ENCODE measurements around the gene CNGB1.

Gene CNGB1

DNA sequence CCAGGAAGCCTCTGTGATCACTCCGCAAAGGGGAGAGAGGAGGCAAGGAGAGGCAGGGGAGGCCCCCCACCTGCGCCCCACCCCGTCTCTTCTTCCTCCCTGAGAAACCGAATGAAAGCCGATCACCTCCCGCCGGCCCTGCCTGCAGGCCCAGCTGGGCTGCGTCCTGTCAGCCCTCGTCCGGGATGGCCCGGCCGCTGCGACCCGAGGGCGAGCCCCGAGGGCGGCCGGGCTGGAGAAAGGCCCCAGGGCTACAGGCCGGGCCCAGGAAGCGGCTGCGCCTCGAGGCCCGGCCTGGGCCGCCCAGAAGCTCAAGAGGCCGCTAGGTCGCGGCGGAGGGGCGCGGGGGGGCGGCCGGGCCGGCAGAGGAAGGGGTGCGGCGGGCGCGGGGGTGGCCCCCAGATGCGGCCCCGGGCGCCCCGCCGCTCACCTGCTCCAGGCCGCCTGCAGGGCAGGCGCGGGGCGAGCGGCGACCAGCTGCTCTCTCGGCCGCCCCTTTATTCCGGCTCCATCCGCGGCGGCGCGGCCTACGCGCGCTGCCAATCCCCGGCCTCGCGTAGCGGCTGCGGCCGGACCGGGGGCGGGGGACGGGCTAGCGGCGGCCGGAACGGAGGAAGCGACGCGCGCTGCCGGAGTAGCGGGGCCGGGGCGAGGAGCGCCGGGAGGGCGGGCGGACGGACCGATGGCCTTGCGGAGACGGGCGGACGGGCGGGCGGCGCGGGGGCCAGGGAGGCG lies 29.2 kb upstream of the CNGB1 start, which contains the start of gene ZNF319:
TSS of gene ZNF319 (minus strand) at position 702 of the 735 bp plus-strand sequence. CDS start 2,407 bp downstream, outside the sequence.
- peaks cover 24% of the 10 kb centered on the region for H3K36me3 Mint-ChIP-seq (ENCODE audit: low read depth)
- peaks cover 64% of the 10 kb centered on the region for H3K4me1 Mint-ChIP-seq (ENCODE audit: low read depth)

DNA sequence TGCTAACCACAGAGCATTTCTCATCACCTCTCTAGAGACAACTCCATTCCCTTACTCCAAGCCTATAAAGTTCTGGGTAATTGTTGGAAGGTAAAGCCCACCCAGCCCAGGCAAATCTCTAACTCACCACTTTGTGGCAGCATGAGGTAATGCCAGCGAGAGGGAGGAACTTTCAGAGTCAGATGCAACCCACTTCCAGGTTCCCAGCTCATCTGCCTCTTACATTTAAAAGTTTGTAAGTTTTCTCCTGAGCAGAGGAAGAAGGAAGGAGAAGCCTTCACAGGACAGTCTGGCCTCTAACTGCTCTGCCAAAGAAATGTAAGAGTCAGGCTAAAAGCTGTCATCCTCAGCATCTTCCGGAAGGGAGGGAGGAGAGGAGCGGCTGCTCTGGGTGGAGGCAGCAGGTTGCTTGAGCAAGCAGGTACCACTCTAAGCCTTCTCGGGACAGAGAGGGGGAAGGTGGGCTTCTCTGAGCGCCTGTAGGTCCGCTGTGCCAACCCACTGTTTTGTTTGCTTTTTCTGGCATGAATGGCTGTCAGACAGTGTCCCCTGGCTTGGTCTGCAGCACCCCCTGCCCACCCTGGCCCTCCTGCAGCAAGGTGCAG lies 28.5 kb upstream of the CNGB1 start:
- peak overlapping the region; percentile 72 for H3K27ac Mint-ChIP-seq
- H3K9me3 Mint-ChIP-seq = no peaks in the 10 kb centered on the region
- H3K36me3 Mint-ChIP-seq (ENCODE audit: low read depth) = peaks cover 20% of the 10 kb centered on the region
- no peaks in the 10 kb centered on the region for H3K27me3 Mint-ChIP-seq
- peaks cover 64% of the 10 kb centered on the region for H3K4me1 Mint-ChIP-seq (ENCODE audit: low read depth)
- H3K4me3 Mint-ChIP-seq = peak overlapping the region; percentile 81

More for the DNA sequence above, 29.2 kb upstream of the CNGB1 start, which contains the start of gene ZNF319:
- Mint-ChIP-seq H3K27ac (peak within 1 kb of the TSS; percentile 88), H3K9me3 (no peaks in the 10 kb centered on the region), H3K27me3 (no peaks in the 10 kb centered on the region), H3K4me3 (peak within 1 kb of the TSS; percentile 92)

DNA sequence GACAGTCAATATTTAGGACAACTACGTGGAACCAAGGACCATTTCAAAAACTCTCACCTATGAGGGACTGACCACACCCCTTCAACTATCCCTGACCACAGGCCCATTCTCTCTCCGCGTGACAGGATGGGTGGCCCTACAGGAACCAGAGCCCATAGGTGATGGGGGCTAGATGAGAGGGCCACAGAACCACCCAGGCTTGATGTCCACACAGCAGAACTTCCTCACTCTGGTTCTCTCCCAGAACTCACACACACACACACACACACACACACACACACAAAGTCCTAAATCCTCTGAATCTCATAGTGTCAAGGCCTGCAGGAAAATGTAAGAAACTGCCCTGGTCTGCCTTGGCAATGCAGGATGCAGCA lies 28.1 kb upstream of the CNGB1 start:
- no peaks in the 10 kb centered on the region for H3K27me3 Mint-ChIP-seq
- H3K4me3 Mint-ChIP-seq = peak overlapping the region; percentile 81
- H3K27ac Mint-ChIP-seq = peak overlapping the region; percentile 72
- no peaks in the 10 kb centered on the region for H3K9me3 Mint-ChIP-seq
- H3K4me1 Mint-ChIP-seq (ENCODE audit: low read depth) = peaks cover 63% of the 10 kb centered on the region
- H3K36me3 Mint-ChIP-seq (ENCODE audit: low read depth) = peaks cover 17% of the 10 kb centered on the region

DNA sequence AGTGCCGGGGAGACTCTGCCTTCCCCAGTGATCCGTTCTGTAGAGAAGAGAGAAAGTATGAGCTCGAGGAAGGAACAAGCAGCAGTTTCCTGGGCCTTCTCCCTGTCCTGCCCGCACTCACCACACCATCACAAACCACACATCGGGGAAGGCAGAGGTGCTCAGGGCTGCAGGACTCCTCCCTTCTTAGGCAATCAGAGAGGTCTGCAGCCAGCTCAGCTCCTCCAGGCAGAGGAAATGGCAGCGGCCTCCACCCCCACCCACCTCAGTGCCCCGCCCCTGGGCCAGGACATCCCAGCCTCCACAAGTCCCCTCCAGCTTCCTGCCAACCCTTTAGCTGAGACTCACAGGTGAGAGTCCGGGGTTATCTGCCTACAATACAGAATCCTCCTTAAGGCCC lies 27.6 kb upstream of the CNGB1 start:
- Mint-ChIP-seq H3K9me3 (no peaks in the 10 kb centered on the region), H3K4me1 (ENCODE audit: low read depth) (peaks cover 59% of the 10 kb centered on the region), H3K36me3 (ENCODE audit: low read depth) (peaks cover 13% of the 10 kb centered on the region), H3K27ac (peak overlapping the region; percentile 49), H3K27me3 (no peaks in the 10 kb centered on the region), H3K4me3 (peak overlapping the region; percentile 41)

DNA sequence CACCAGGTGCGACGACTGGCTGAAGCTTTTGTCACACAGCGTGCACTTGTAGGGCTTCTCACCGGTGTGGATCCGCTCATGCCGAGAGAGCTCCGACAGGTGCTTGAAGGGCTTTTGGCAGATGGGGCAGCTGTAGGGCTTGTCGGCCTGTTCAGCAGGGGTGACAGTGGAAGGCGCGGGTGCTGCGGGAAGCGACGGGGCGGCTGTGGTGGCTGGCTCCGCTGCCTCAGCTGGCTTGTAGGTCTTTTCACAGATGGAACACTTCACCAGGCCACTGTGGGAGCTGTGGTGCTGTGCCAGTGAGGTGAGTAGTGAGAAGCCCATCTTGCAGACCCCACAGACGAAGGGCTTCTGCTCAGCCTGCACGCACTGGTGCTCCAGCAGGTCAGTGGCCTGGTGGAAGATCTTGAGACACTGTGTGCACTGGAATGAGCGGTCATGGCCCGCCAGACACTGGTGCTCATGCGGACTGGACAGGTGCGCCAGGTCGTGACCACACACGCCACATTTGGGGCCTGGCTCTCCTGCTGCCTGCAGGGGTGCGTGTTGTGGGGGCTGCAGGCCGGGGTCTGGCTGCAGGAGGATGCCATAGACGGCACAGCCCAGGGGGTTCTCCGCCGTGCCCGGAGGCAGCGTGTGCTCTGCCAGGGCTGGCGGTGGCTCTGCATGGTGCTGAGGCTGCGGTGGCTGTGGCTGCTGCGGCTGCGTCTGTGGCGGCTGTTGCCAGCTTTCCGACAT lies 26.8 kb upstream of the CNGB1 start:
- peak overlapping the region; percentile 41 for H3K4me3 Mint-ChIP-seq
- H3K27ac Mint-ChIP-seq = peak overlapping the region; percentile 40
- peaks cover 7% of the 10 kb centered on the region for H3K36me3 Mint-ChIP-seq (ENCODE audit: low read depth)
- H3K27me3 Mint-ChIP-seq = no peaks in the 10 kb centered on the region
- no peaks in the 10 kb centered on the region for H3K9me3 Mint-ChIP-seq
- H3K4me1 Mint-ChIP-seq (ENCODE audit: low read depth) = peaks cover 51% of the 10 kb centered on the region

DNA sequence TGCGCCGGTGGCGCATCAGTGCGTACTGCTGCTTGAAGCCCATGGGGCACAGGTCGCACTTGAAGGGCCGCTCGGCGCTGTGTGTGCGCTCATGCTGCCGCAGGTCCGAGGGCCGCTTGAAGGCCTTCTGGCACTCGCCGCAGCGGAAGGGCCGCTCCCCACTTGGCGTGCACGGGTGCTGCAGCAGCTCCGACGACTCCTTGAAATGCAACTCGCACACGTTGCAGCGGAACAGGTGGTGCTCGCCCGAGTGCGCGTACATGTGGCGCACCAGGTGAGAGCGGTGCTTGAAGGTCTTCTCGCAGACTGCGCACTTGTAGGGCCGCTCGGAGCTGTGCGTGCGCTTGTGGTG lies 26.2 kb upstream of the CNGB1 start:
- Mint-ChIP-seq H3K9me3 (no peaks in the 10 kb centered on the region), H3K36me3 (ENCODE audit: low read depth) (peaks cover 3% of the 10 kb centered on the region), H3K27ac (no peak overlapping the region), H3K4me1 (ENCODE audit: low read depth) (peaks cover 46% of the 10 kb centered on the region), H3K4me3 (no peak overlapping the region), H3K27me3 (no peaks in the 10 kb centered on the region)

DNA sequence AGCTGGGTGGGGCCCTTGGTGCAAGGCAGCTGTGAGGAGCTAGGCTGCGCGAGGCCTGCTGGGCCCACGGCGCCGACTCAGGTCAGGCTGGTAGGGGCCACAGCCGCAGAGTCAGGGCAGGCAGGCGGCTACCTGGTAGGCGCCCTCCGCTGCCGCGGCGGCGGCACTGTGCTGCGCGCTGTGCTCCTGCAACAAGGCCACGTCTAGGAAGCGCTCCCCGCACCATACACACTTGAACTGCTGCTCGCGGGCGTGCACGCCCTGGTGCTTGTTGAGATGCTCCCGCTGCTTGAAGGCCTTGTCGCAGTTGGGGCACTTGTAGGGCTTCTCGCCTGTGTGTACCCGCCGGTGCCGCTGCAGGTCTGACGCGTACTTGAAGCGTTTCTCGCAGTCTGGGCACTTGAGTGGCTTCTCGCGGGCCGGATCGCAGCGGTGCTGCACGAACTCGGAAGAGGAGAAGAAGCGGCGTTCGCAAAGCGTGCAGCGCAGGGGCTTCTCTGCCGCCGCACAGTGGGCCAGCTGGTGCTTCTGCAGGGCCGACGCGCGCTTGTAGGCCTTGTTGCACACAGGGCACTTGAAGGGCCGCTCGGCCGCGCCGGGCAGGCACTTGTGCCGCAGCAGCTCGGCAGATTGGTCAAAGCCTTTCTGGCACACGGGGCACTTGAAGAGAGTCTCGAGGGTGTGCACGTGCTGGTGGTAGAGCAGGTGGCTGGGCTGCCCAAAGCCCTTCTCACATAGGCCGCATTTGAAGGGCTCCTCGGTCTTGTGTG lies 25.7 kb upstream of the CNGB1 start:
- Mint-ChIP-seq H3K4me3 (no peak overlapping the region), H3K27ac (no peak overlapping the region), H3K9me3 (no peaks in the 10 kb centered on the region), H3K4me1 (ENCODE audit: low read depth) (peaks cover 40% of the 10 kb centered on the region), H3K36me3 (ENCODE audit: low read depth) (peaks cover 3% of the 10 kb centered on the region), H3K27me3 (no peaks in the 10 kb centered on the region)

DNA sequence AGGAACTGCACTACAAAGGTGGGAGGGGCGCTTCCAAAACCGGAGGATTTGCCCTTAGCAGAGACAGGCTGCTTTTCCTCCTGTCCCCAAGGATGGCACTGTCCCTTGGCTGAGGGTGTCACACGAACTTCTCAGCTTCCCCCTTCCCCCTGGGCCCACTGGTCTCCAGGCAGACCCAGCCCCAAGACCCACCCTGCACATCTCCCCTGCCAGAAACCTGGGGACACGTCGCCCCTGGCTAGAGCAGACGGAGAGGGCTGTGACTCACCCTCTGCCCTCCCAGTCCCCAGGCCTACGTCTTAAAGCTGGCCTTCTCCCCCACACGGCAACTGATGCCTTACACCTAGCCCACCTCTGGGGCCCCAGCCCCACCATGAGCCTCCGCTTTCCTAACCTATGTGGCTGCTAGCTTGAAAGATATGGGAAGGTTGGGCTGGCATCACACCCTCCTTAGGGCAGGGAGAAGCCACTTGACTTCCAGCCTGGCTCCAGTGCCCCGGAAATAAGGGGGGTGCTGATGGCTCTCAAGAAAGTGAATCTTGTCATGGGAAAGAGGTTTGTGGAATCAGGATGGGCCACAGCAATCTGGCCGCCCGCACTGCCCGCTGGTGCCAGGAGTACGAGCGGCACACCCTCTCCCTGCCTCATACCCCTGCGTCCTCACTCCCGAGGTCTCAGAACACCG lies 24.9 kb upstream of the CNGB1 start:
- H3K36me3 Mint-ChIP-seq (ENCODE audit: low read depth) = peaks cover 3% of the 10 kb centered on the region
- peaks cover 37% of the 10 kb centered on the region for H3K4me1 Mint-ChIP-seq (ENCODE audit: low read depth)
- H3K9me3 Mint-ChIP-seq = no peaks in the 10 kb centered on the region

DNA sequence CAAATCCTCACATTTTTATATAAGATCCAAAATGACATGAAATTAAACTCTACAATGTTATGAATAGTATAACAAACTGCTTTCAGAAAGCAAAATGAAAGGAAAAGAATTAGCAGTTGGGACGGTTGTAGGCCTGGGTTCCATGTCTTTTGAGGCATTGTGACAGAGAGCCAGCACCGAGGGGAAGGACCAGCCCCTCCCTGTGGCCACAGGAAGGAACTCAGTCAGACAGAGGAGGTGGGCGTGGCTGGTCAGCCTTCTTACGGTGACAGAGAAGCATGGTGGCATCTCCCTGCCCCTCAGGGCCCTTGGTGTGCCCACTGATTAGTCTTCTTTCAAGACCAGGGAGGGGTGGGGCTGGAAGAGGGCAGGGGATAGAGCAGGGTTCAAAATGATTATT lies 23.9 kb upstream of the CNGB1 start:
- Mint-ChIP-seq H3K27me3 (no peaks in the 10 kb centered on the region), H3K4me1 (ENCODE audit: low read depth) (peaks cover 37% of the 10 kb centered on the region), H3K4me3 (no peak overlapping the region), H3K27ac (no peak overlapping the region), H3K36me3 (ENCODE audit: low read depth) (peaks cover 3% of the 10 kb centered on the region), H3K9me3 (no peaks in the 10 kb centered on the region)

More for the DNA sequence above, 24.9 kb upstream of the CNGB1 start:
- Mint-ChIP-seq H3K4me3 (no peak overlapping the region), H3K27ac (peak overlapping the region; percentile 19), H3K27me3 (no peaks in the 10 kb centered on the region)

DNA sequence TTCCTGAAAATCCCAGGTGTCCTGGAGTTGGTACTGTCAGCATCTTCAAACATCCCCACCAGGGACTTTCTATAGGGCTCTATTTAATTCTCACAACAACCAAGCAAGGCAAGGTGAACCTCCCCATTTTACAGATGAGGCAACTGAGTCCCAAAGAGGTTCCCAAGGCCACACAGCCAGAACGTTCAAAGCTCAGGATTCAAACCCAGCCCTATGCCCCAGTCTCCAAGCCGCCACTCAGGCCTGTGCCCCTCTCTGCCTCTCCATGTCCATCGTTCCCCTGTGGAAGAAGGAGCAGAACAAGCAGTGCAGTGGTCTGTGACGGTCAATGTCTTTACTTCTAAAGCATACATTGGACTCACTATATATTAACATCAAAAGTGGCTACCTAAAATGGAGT lies 23.4 kb upstream of the CNGB1 start:
- Mint-ChIP-seq H3K9me3 (no peaks in the 10 kb centered on the region), H3K27me3 (no peaks in the 10 kb centered on the region), H3K27ac (no peak overlapping the region), H3K36me3 (ENCODE audit: low read depth) (peaks cover 3% of the 10 kb centered on the region), H3K4me1 (ENCODE audit: low read depth) (peaks cover 35% of the 10 kb centered on the region), H3K4me3 (no peak overlapping the region)

DNA sequence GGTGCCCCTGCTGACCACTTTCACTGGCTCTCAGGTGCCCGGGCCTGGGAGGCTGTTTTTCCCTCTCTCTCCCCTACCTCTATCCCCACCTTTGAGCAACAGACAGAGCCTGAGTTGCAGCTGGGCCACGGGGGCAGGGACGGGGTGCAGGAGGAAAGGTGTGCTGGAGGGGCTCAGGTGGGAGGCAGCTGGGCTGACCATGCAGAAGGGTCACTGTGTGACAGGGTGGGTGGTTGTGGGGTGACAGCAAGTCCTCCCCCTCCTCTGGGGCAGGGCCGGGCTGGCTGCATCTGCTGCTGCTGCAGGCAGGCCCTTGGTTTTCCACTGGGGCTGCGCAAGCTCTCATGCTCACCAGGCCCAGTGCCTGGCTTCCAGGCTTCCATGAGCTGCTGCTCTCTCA lies 23.0 kb upstream of the CNGB1 start:
- H3K36me3 Mint-ChIP-seq (ENCODE audit: low read depth) = peaks cover 3% of the 10 kb centered on the region
- no peak overlapping the region for H3K4me3 Mint-ChIP-seq
- H3K9me3 Mint-ChIP-seq = no peaks in the 10 kb centered on the region
- H3K4me1 Mint-ChIP-seq (ENCODE audit: low read depth) = peaks cover 30% of the 10 kb centered on the region
- no peak overlapping the region for H3K27ac Mint-ChIP-seq
- H3K27me3 Mint-ChIP-seq = no peaks in the 10 kb centered on the region

DNA sequence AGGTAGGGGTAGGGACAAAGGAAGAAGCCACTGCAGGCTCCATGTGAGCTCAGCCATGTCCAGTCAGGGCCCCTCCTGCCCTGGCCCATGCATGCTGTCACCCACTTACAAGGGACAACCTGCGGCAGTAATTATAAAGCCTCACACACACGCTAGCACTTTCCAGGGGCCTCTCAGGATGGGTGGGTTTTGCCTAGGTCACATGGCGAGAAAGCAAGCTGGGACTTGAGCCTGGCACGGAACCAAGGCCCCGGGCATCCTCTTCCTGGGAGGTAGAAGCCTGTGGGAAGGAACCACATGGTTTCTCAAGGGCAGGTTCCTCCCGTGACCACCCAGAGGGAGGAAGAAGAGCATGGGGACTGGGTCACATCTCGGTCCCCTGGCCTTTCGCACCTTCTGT lies 22.5 kb upstream of the CNGB1 start:
- Mint-ChIP-seq H3K36me3 (ENCODE audit: low read depth) (peaks cover 3% of the 10 kb centered on the region), H3K27ac (no peak overlapping the region), H3K4me1 (ENCODE audit: low read depth) (peaks cover 26% of the 10 kb centered on the region), H3K9me3 (no peaks in the 10 kb centered on the region), H3K27me3 (no peaks in the 10 kb centered on the region), H3K4me3 (no peak overlapping the region)

DNA sequence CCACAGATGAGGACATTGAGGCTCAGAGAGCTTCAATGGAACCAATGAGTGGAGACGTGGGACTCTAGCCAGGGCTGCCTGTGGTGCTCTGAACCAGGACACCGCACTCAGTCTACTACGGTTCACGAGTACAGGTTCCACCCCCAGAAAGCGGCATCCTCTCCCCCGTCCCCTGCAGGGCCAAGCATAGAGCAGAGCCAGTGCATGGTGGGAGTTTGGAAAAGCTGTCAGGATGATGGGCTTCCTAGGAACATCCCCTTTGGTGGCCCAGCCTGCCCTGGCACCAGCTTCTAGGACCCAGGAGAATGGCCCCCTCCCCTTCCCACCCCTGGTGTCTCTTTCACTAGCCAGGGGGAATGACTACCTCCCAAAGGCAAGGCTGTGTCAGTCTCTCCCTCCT lies 21.2 kb upstream of the CNGB1 start:
- Mint-ChIP-seq H3K27me3 (no peaks in the 10 kb centered on the region), H3K4me3 (no peak overlapping the region), H3K4me1 (ENCODE audit: low read depth) (peaks cover 14% of the 10 kb centered on the region), H3K27ac (no peak overlapping the region), H3K36me3 (ENCODE audit: low read depth) (no peaks in the 10 kb centered on the region), H3K9me3 (no peaks in the 10 kb centered on the region)

DNA sequence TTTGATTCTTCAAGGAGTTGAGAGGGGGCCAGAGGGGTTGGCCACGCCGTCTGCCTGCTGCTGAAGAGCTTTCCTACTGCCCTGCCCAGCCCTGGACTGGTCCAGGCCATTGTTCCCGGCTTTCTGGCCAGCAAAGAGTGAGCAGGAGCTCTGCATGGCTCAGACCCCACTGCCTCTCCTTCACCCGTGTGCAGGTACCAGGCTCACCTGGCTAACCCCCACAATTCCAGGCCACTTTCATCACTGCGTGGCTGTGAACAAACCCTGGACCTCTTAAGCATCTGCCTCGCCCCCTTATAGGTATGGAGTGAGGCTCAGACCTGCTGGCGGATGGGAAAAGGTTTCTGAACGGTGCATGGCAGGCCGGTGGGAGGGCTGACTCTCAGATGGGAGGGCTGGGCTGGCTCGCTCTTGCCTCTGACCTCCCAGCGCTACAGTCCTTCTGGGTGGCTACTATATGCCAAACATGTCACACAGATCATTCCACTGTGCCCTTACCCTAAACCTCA lies 20.7 kb upstream of the CNGB1 start:
- no peaks in the 10 kb centered on the region for H3K36me3 Mint-ChIP-seq (ENCODE audit: low read depth)
- no peaks in the 10 kb centered on the region for H3K27me3 Mint-ChIP-seq
- H3K9me3 Mint-ChIP-seq = no peaks in the 10 kb centered on the region
- H3K4me1 Mint-ChIP-seq (ENCODE audit: low read depth) = peaks cover 12% of the 10 kb centered on the region
- H3K4me3 Mint-ChIP-seq = no peak overlapping the region
- no peak overlapping the region for H3K27ac Mint-ChIP-seq
